GM12878 (cell line): Measurements from ENCODE around the gene RRAD. TPM values are rescaled to one million over a fixed set of nuclear protein-coding genes. Genes with fewer than 3 reads are reported as not detected.

ENCODE experiments used
- ATAC-seq: fragments of 200-7000 bp; cut with Tn5 transposase; 3 replicates; pipeline ENCODE4 v1.9.1; 2020; ENCODE audit warnings: mild to moderate bottlenecking, moderate library complexity
- BruUV-seq: library from RNA; stranded (reverse); fragments of 400-500 nt; replicated peaks from 2 replicates; lab custom pipeline; 2021; lab: Mats Ljungman, UMichigan
- CTCF ChIA-PET: fragments of 300-600 bp; sonication (Branson Sonifier 250); formaldehyde crosslinking; extraction: SDS; loops from one replicate; lab custom pipeline; 2021; ENCODE audit warnings: inconsistent platforms; lab: Yijun Ruan, JAX
- POLR2A ChIA-PET: fragments of 350-600 bp; formaldehyde crosslinking; extraction: SDS; loops from one replicate; lab custom pipeline; 2021; ENCODE audit warnings: inconsistent platforms; lab: Charles Lee
- RAD21 ChIA-PET: fragments of 300-600 bp; sonication (Branson Sonifier 250); formaldehyde crosslinking; loops from one replicate; lab custom pipeline; 2023; ENCODE audit warnings: antibody characterized with exemption; ENCODE audit not compliant: unreplicated experiment; lab: Charles Lee
- SMC1A ChIA-PET: fragments of 300-600 bp; sonication (Branson Sonifier 250); formaldehyde crosslinking; loops from one replicate; lab custom pipeline; 2023; ENCODE audit not compliant: unreplicated experiment, uncharacterized antibody; lab: Charles Lee
- DNase-seq: peaks from one replicate; pipeline ENCODE4 v3.0.0-alpha.2; 2011; ENCODE audit warnings: low read depth, low spot score
- FAIRE-seq: peaks from 3 replicates; lab custom pipeline; 2011; peaks lifted over from hg19 to GRCh38; lab: Jason Lieb, UNC
- H2AFZ ChIP-seq: 2 replicates; pipeline ENCODE4 v1.6.0; 2011; ENCODE audit warnings: low read depth, low read length, control low read depth; ENCODE audit not compliant: control insufficient read depth
- H3K27ac ChIP-seq: 2 replicates; pipeline ENCODE4 v1.5.1; 2011; ENCODE audit warnings: control low read depth; ENCODE audit not compliant: control insufficient read depth, insufficient read depth
- H3K27me3 ChIP-seq, 2 experiments: replicated peaks in 1 of 2; 2 replicates each; pipeline versions ENCODE4 v1.6.0 to v1.6.1; 2011; ENCODE audit warnings: low read length in 1 of 2; ENCODE audit not compliant: control insufficient read depth in 2 of 2, insufficient read depth in 2 of 2
- H3K36me3 ChIP-seq, 2 experiments: 2 replicates each; pipeline ENCODE4 v1.5.1; 2011; ENCODE audit warnings: low read length in 1 of 2; ENCODE audit not compliant: control insufficient read depth in 2 of 2, insufficient read depth in 2 of 2
- H3K4me1 ChIP-seq: 2 replicates; pipeline ENCODE4 v1.6.1; 2011; ENCODE audit warnings: mild to moderate bottlenecking, low read length, moderate library complexity, mixed read lengths; ENCODE audit not compliant: control insufficient read depth, insufficient read depth
- H3K4me2 ChIP-seq: 2 replicates; pipeline ENCODE4 v1.6.0; 2011; ENCODE audit warnings: control low read depth; ENCODE audit not compliant: control insufficient read depth, insufficient read depth
- H3K4me3 ChIP-seq: fragments of 200-600 bp; sonication (generic); 2 replicates; pipeline ENCODE4 v1.5.1; 2016
- H3K79me2 ChIP-seq: 2 replicates; pipeline ENCODE4 v1.6.0; 2011; ENCODE audit warnings: low read length; ENCODE audit not compliant: control insufficient read depth, insufficient read depth
- H3K9ac ChIP-seq: 2 replicates; pipeline ENCODE4 v1.8.0; 2011; ENCODE audit warnings: low read length, control low read depth, mixed read lengths; ENCODE audit not compliant: control insufficient read depth, insufficient read depth
- H3K9me3 ChIP-seq: replicated peaks from 3 replicates; pipeline ENCODE4 v1.5.1; 2011; ENCODE audit warnings: mild to moderate bottlenecking, low read length; ENCODE audit not compliant: control insufficient read depth, insufficient read depth
- H4K20me1 ChIP-seq: 2 replicates; pipeline ENCODE4 v1.6.0; 2011; ENCODE audit not compliant: control insufficient read depth, insufficient read depth
- GABPA ChIP-seq: IDR thresholded peaks from 2 replicates; pipeline ENCODE4 v1.6.1; 2014; ENCODE audit warnings: antibody characterized with exemption, low read depth, mild to moderate bottlenecking, inconsistent platforms
- MYC ChIP-seq: IDR thresholded peaks from 2 replicates; pipeline ENCODE4 v1.6.1; 2011; ENCODE audit warnings: mild to moderate bottlenecking, low read length, moderate library complexity, inconsistent platforms; ENCODE audit not compliant: insufficient read depth, insufficient replicate concordance, insufficient read length, severe bottlenecking
- ZNF592 ChIP-seq: fragments of 450-650 bp; IDR thresholded peaks from 2 replicates; pipeline ENCODE4 v1.6.1; 2017; ENCODE audit warnings: mild to moderate bottlenecking, moderate library complexity
- WGBS: methylation state at CpG from one replicate; pipeline ENCODE4 v1.1.6; 2016; ENCODE audit warnings: low lambda C conversion rate; ENCODE audit not compliant: insufficient replicate concordance, insufficient coverage; ENCODE audit errors: missing lambda C conversion rate; 5-methylcytosine and 5-hydroxymethylcytosine counted together
- in situ Hi-C: fragments of 300-500 bp; cut with MboI; formaldehyde crosslinking; loops from 9 replicates; pipeline ENCODE4 v1.14.3; 2018; ENCODE audit warnings: mixed read lengths
- intact Hi-C: fragments of 100-400 bp; cut with micrococcal nuclease; formaldehyde crosslinking; loops from one replicate; pipeline ENCODE4 v1.14.2; 2022; ENCODE audit not compliant: unreplicated experiment
- polyA plus RNA-seq, 11 experiments: library from polyadenylated mRNA; depleted of rRNA in 4 of 11; unstranded in 6 of 11; stranded (reverse) in 5 of 11; fragments of >200 nt; fragmentation: Nextera tagmentation in 4 of 11; fragmentation: Illumina TruSeq in 1 of 11; extraction: Ambion mirVana in 4 of 11; extraction: Trizol in 1 of 11; gene quantifications; 1 replicate in 1 of 11; 2 replicates in 10 of 11; pipeline versions ENCODE4 v1.2.1 to v1.2.3, GENCODE V29; 2011 to 2016; ENCODE audit warnings: inconsistent platforms in 2 of 11, missing spikeins in 2 of 11, low read depth in 1 of 11
- total RNA-seq, 4 experiments: library from RNA; depleted of rRNA in 3 of 4; stranded (reverse); fragments of >200 nt in 3 of 4; fragmentation: Illumina TruSeq in 1 of 4; extraction: Trizol in 1 of 4; gene quantifications; 2 replicates each; pipeline versions ENCODE4 v1.2.1 to v1.2.3, GENCODE V29; 2013 to 2021

Gene RRAD
- total and polyA plus RNA-seq, 10 of the 15 experiments (the other 5 are each of a cell fraction or from before 2014, with no cell fraction given): 0.11 to 8.5 (median 2.8) TPM

GRCh38 chr16:66900721-66901441 is 24.5 kb downstream of the RRAD start:
- intact Hi-C loops (no loop called here), in situ Hi-C loops (no loop called here)
- ChIA-PET POLR2A (interaction anchor here (0.8 kb wide), 1 partner anchor 41 kb away, joined by 3 read pairs; no protein-coding TSS in a partner anchor), RAD21 (interaction anchor here (0.8 kb wide), 1 partner anchor 20 kb away, joined by 3 read pairs; no protein-coding TSS in a partner anchor), CTCF (interaction anchor here (0.6 to 1.5 kb wide), 3 partner anchors 10 to 20 kb away, joined by 3 to 4 read pairs (median 3); partner anchors contain the start of gene PDP2), SMC1A (no interaction called here)
- no peak for ATAC-seq
- TF ChIP-seq GABPA (no peak), MYC (no peak), ZNF592 (no peak)
- Histone ChIP-seq H3K4me2 (no peak overlapping the region), H2AFZ (no peak overlapping the region), H3K79me2 (no peaks in the 10 kb centered on the region), H3K9ac (no peak overlapping the region), H3K36me3 (no peaks in the 10 kb centered on the region), H3K4me1 (peaks cover 4% of the 10 kb centered on the region; the same call in 1 of the 2 replicates), H4K20me1 (no peaks in the 10 kb centered on the region), H3K27ac (no peak overlapping the region), H3K27me3 (no peaks in the 10 kb centered on the region), H3K9me3 (no peaks in the 10 kb centered on the region), H3K4me3 (no peak overlapping the region)
- BruUV-seq: no TSS peak
- 9% methylated on average over 5 of the region's 7 CpGs for WGBS
- DNase-seq: no peak
- no peak for FAIRE-seq
